Measurements from ENCODE around the gene FAM13B. TPM values are rescaled to one million over a fixed set of nuclear protein-coding genes. Genes with fewer than 3 reads are reported as not detected.
A peak's percentile ranks its signal among the peaks of the same experiment; 100 is the strongest.
"Not testable (repeated sequence)": the region's sequence is repeated elsewhere in the genome, so short reads cannot be mapped to it uniquely, and the experiment has no call there.

FAM13B gene
- total RNA-seq, 2 experiments from 2014 or later = 10.2 to 14.0 TPM

GRCh38 chr5:138033907-138034306, 1.0 kb upstream of the FAM13B start:
- ATAC-seq = no peak
- Mint-ChIP-seq H3K9me3 (ENCODE audit: low read depth) (no peaks in the 10 kb centered on the region), H3K36me3 (ENCODE audit: low read depth) (peaks cover 14% of the 10 kb centered on the region), H3K4me1 (peaks cover 46% of the 10 kb centered on the region), H3K27ac (peak overlapping the region; percentile 93), H3K4me3 (peak overlapping the region; percentile 90), H3K27me3 (no peaks in the 10 kb centered on the region)
- POLR2A ChIA-PET = no interaction called here
- CTCF ChIA-PET = interaction anchor here (0.9 to 9.0 kb wide), 10 partner anchors 10 to 255 kb away, joined by 3 to 182 read pairs (median 5); partner anchors contain the start of gene PKD2L2
- intact Hi-C loops (cut with DNase I, micrococcal nuclease) = loop anchor here (1.0 to 5.0 kb wide), 9 partner anchors 144 to 431 kb away; partner anchors contain the start of genes BRD8 (in 1 of the 2), CDC23 (in 1 of the 2), CDC25C (in 1 of the 2) and EGR1 (in 1 of the 2)
- no peak for DNase-seq

GRCh38 chr5:138033386-138033808, 518 bp upstream of the FAM13B start:
- H3K9me3 Mint-ChIP-seq (ENCODE audit: low read depth) = no peaks in the 10 kb centered on the region
- peaks cover 15% of the 10 kb centered on the region for H3K36me3 Mint-ChIP-seq (ENCODE audit: low read depth)
- H3K4me3 Mint-ChIP-seq = peak overlapping the region; percentile 90
- ChIA-PET CTCF (interaction anchor here (0.6 to 9.0 kb wide), 8 partner anchors 11 to 255 kb away, joined by 3 to 182 read pairs (median 5); partner anchors contain the start of gene PKD2L2), POLR2A (no interaction called here)
- H3K27ac Mint-ChIP-seq = peak overlapping the region; percentile 93
- DNase-seq = no peak
- peak; percentile 5 for ATAC-seq
- intact Hi-C loops (cut with DNase I, micrococcal nuclease) = loop anchor here (1.0 to 5.0 kb wide), 8 partner anchors 144 to 431 kb away; partner anchors contain the start of genes BRD8 (in 1 of the 2), CDC23 (in 1 of the 2), CDC25C (in 1 of the 2) and EGR1 (in 1 of the 2)
- H3K27me3 Mint-ChIP-seq = no peaks in the 10 kb centered on the region
- peaks cover 49% of the 10 kb centered on the region for H3K4me1 Mint-ChIP-seq

- Mint-ChIP-seq H3K27ac (peak overlapping the region; percentile 93), H3K4me3 (peak overlapping the region; percentile 90), H3K36me3 (ENCODE audit: low read depth) (peaks cover 16% of the 10 kb centered on the region), H3K4me1 (peaks cover 57% of the 10 kb centered on the region), H3K27me3 (no peaks in the 10 kb centered on the region), H3K9me3 (ENCODE audit: low read depth) (no peaks in the 10 kb centered on the region)
- DNase-seq (no peak), ATAC-seq (peak; percentile 30)
- CTCF ChIA-PET = interaction anchor here (0.6 to 9.0 kb wide), 2 partner anchors 16 to 33 kb away, joined by 3 to 182 read pairs; no protein-coding TSS in a partner anchor
- intact Hi-C loops (cut with DNase I, micrococcal nuclease) = loop anchor here (1.0 to 5.0 kb wide), 7 partner anchors 253 to 511 kb away; partner anchors contain the start of genes CDC25C (in 1 of the 2), EGR1 (in 1 of the 2), ETF1 (in 1 of the 2) and FAM53C (in 1 of the 2)
- POLR2A ChIA-PET = no interaction called here
Measured at GRCh38 chr5:138032028-138032571, 779 bp downstream of the FAM13B start.

GRCh38 chr5:138029944-138030343, 2.9 kb downstream of the FAM13B start:
- Mint-ChIP-seq H3K27me3 (no peaks in the 10 kb centered on the region), H3K36me3 (ENCODE audit: low read depth) (peaks cover 18% of the 10 kb centered on the region), H3K9me3 (ENCODE audit: low read depth) (no peaks in the 10 kb centered on the region), H3K27ac (no peak overlapping the region), H3K4me1 (peaks cover 64% of the 10 kb centered on the region), H3K4me3 (no peak overlapping the region)
- POLR2A ChIA-PET = interaction anchor here (0.7 kb wide), 1 partner anchor 67 kb away, joined by 3 read pairs; no protein-coding TSS in a partner anchor
- ATAC-seq (no peak), DNase-seq (no peak)
- intact Hi-C loops (cut with DNase I, micrococcal nuclease) = loop anchor here (2.0 to 5.0 kb wide), 2 partner anchors 31 to 307 kb away; partner anchors contain the start of gene FAM53C (in 1 of the 2)
- CTCF ChIA-PET = interaction anchor here (0.6 to 1.2 kb wide), 6 partner anchors 32 to 519 kb away, joined by 3 to 5 read pairs (median 4); no protein-coding TSS in a partner anchor

GRCh38 chr5:138029501-138029900, 3.4 kb downstream of the FAM13B start:
- ATAC-seq = no peak
- intact Hi-C loops (cut with DNase I, micrococcal nuclease) = loop anchor here in 1 of 2 experiments (2.0 kb wide), 1 partner anchor 31 kb away; no protein-coding TSS in a partner anchor
- Mint-ChIP-seq H3K4me3 (peak overlapping the region; percentile 26), H3K27ac (peak overlapping the region; percentile 44), H3K36me3 (ENCODE audit: low read depth) (peaks cover 18% of the 10 kb centered on the region), H3K4me1 (peaks cover 68% of the 10 kb centered on the region), H3K27me3 (no peaks in the 10 kb centered on the region), H3K9me3 (ENCODE audit: low read depth) (no peaks in the 10 kb centered on the region)
- POLR2A ChIA-PET = no interaction called here
- CTCF ChIA-PET = interaction anchor here (1.0 to 1.2 kb wide), 5 partner anchors 32 to 143 kb away, joined by 3 to 5 read pairs (median 3); no protein-coding TSS in a partner anchor
- DNase-seq = no peak

- no peaks in the 10 kb centered on the region for H3K9me3 Mint-ChIP-seq (ENCODE audit: low read depth)
- DNase-seq (no peak), ATAC-seq (no peak)
- POLR2A ChIA-PET = interaction anchor here (0.7 kb wide), 1 partner anchor 17 kb away, joined by 3 read pairs; no protein-coding TSS in a partner anchor
- CTCF ChIA-PET = interaction anchor here (0.7 to 1.2 kb wide), 5 partner anchors 23 to 142 kb away, joined by 3 to 5 read pairs (median 3); no protein-coding TSS in a partner anchor
- intact Hi-C loops (cut with DNase I, micrococcal nuclease) = loop anchor here in 1 of 2 experiments (2.0 kb wide), 1 partner anchor 30 kb away; no protein-coding TSS in a partner anchor
- no peak overlapping the region for H3K27ac Mint-ChIP-seq
- H3K36me3 Mint-ChIP-seq (ENCODE audit: low read depth) = peaks cover 18% of the 10 kb centered on the region
- H3K4me3 Mint-ChIP-seq = no peak overlapping the region
- no peaks in the 10 kb centered on the region for H3K27me3 Mint-ChIP-seq
- peaks cover 73% of the 10 kb centered on the region for H3K4me1 Mint-ChIP-seq
Measured at GRCh38 chr5:138028971-138029365, 3.9 kb downstream of the FAM13B start.

- H3K27me3 Mint-ChIP-seq; DNase-seq; H3K9me3 Mint-ChIP-seq (ENCODE audit: low read depth); H3K27ac Mint-ChIP-seq; H3K4me3 Mint-ChIP-seq; ATAC-seq: not testable (repeated sequence)
- Mint-ChIP-seq H3K36me3 (ENCODE audit: low read depth) (peaks cover 18% of the 10 kb centered on the region), H3K4me1 (peaks cover 73% of the 10 kb centered on the region)
- intact Hi-C loops (cut with DNase I, micrococcal nuclease) = loop anchor here in 1 of 2 experiments (2.0 kb wide), 1 partner anchor 30 kb away; no protein-coding TSS in a partner anchor
- POLR2A ChIA-PET = interaction anchor here (0.7 kb wide), 1 partner anchor 18 kb away, joined by 3 read pairs; no protein-coding TSS in a partner anchor
- CTCF ChIA-PET = interaction anchor here (0.7 to 3.8 kb wide), 6 partner anchors 7 to 142 kb away, joined by 3 to 25 read pairs (median 6); no protein-coding TSS in a partner anchor
Measured at GRCh38 chr5:138028262-138028970, 4.5 kb downstream of the FAM13B start.

GRCh38 chr5:138026793-138027192, 6.1 kb downstream of the FAM13B start:
- Mint-ChIP-seq H3K36me3 (ENCODE audit: low read depth) (peaks cover 15% of the 10 kb centered on the region), H3K4me1 (peaks cover 84% of the 10 kb centered on the region)
- ATAC-seq; POLR2A ChIA-PET; H3K27me3 Mint-ChIP-seq; H3K27ac Mint-ChIP-seq; intact Hi-C loops (cut with DNase I, micrococcal nuclease); H3K9me3 Mint-ChIP-seq (ENCODE audit: low read depth); DNase-seq; H3K4me3 Mint-ChIP-seq: not testable (repeated sequence)
- CTCF ChIA-PET = interaction anchor here (0.6 to 3.8 kb wide), 11 partner anchors 9 to 397 kb away, joined by 3 to 25 read pairs (median 3); no protein-coding TSS in a partner anchor

GRCh38 chr5:138025285-138025684, 7.6 kb downstream of the FAM13B start:
- no peak overlapping the region for H3K27ac Mint-ChIP-seq
- H3K4me3 Mint-ChIP-seq = no peak overlapping the region
- peaks cover 14% of the 10 kb centered on the region for H3K36me3 Mint-ChIP-seq (ENCODE audit: low read depth)
- POLR2A ChIA-PET = no interaction called here
- H3K4me1 Mint-ChIP-seq = peaks cover 69% of the 10 kb centered on the region
- intact Hi-C loops (cut with DNase I, micrococcal nuclease) = no loop called here
- H3K9me3 Mint-ChIP-seq (ENCODE audit: low read depth) = no peaks in the 10 kb centered on the region
- no peak for ATAC-seq
- H3K27me3 Mint-ChIP-seq = no peaks in the 10 kb centered on the region
- CTCF ChIA-PET = interaction anchor here (0.6 to 3.8 kb wide), 6 partner anchors 8 to 52 kb away, joined by 3 to 25 read pairs (median 6); no protein-coding TSS in a partner anchor
- no peak for DNase-seq

GRCh38 chr5:138024117-138024516, 8.8 kb downstream of the FAM13B start:
- intact Hi-C loops (cut with DNase I, micrococcal nuclease) = no loop called here
- CTCF ChIA-PET = interaction anchor here (1.0 kb wide), 2 partner anchors 12 to 45 kb away, joined by 3 read pairs; no protein-coding TSS in a partner anchor
- no peaks in the 10 kb centered on the region for H3K9me3 Mint-ChIP-seq (ENCODE audit: low read depth)
- no peak for DNase-seq
- POLR2A ChIA-PET = no interaction called here
- no peak for ATAC-seq
- H3K27ac Mint-ChIP-seq = peak overlapping the region; percentile 11
- H3K27me3 Mint-ChIP-seq = no peaks in the 10 kb centered on the region
- peaks cover 16% of the 10 kb centered on the region for H3K36me3 Mint-ChIP-seq (ENCODE audit: low read depth)
- H3K4me1 Mint-ChIP-seq = peaks cover 57% of the 10 kb centered on the region
- no peak overlapping the region for H3K4me3 Mint-ChIP-seq
